Inflammatory macrophage treated with lipopolysaccharide for 4 hours (primary cell): ENCODE results near the gene EIPR1.
"Not testable (repeated sequence)": the region's sequence is repeated elsewhere in the genome, so short reads cannot be mapped to it uniquely, and the experiment has no call there.

Experiments
- DNase-seq: peaks from one replicate; pipeline ENCODE4 v3.0.0-alpha.2; 2020

EIPR1 gene

DNA sequence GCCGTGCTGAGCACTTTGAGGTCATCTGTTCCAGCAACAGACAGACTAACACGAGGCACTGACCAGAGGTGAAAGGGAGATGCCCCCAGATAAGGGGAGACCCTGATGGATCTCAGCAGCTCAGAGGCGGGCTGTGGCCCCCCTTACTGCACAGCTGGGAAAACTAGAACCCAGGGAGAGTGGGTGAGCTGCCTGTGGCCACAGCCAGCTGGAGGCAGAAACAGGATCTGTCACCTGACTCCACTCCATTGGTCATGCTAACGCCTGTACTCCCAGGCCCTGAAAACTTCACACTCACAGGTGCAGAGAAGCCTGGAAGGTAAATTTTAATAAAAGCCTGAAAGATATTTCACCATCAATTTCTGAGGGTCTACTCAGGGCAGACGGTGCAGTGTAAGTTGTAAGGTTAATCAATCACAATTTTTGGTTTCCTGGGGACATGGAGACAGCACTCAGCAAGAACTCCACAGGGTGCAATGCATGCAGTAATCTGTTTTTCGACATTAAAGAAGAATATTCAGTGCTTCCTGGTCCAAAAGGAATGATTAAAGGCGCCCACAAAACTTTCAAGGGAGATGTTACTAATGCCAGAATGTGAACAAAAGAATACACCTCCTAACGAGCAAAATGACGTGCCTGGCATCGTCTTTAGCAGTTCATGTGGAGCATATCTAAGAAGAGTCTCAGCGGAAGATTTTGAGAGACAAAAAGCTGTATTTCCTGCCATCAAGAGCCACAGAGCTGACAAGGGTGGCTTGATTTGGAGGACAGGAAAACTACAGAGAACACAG lies 173.4 kb downstream of the EIPR1 start:
- DNase-seq: no peak

DNA sequence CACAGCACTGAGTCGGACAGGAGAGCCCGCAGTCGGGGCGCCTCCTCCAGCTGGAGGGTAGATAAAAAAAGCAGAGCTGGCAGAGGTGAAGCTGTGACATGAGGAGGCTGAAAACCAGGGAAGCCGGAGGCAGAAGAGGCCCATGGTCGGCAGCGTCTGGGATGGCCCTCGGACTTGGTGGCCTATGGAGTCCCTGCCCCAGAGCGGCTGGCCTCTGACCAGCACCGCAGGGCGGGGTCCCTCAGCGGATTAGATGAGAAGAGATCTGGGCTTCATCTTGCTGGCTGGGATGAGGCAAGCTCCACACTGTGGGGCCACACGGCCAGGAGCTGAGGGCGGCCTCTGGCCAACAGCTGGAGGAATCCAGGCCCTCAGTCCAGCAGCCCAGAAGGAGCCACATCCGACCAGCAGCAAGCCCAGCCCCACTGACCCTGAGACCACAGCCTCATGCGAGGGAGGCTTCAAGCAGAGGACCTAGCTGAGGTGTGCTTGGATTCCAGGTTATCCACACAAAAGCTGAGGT lies 174.1 kb downstream of the EIPR1 start:
- DNase-seq: no peak

DNA sequence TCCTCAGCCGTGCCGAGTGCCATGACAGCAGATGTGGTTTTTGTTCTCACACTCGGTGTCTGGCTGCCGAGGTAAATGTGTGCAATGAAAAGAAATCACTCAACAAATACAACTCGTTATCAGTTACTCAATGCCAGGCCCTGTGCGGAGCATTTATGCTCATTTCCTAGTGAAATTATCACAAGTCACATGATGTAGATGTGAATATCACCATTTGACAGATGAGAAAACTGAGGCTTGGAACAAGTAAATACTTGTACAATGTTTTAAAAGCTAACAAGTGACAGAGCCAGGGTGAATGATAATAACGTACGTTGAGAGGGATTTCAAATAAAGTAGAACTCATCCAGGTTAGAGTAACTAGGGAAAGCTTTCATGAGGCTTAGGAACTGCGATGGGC lies 174.7 kb downstream of the EIPR1 start:
- DNase-seq: no peak

DNA sequence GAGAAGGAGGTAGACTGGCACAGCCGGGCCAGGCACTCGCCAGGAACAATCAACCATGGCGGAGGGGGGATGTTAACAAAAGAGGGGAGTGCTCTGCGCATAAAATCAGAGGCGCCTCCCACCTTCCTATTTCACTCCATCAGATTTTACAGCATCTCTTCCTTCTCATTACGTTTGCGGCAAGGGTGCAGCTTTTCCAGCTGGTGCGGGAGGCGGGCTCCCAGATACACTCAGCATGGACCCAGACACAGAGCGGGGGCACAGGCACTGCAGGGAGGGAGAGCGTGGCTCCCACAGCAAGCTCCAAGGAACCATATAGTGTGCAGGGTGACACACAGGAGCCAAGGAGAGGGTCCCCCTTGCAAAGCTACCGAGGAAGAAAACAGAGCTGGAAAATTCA lies 176.3 kb downstream of the EIPR1 start:
- DNase-seq: no peak

DNA sequence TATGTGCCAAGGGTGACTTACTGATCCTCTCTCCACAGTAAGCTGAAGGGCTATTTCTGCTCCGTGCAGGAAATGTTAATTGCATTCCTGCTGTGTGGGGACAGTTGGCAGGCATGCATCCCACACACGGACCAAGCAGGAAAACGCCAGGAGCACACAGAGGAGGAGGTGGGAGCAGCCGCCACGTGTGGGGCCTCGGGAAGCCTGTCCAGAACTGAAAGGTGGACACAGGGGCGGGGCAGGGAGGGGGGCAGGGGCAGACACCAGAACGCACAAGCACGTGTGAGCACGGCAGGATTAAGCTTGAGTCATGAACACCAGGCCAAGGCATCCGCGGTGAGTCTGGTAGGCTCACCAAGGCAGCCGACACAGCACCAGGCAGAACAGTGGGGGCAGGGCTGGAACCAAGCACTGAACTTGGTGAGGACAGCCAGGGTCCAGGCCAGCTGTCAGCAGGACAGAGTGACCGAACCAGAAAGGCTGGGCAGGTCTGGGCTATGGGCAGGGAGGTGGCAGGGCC lies 177.1 kb downstream of the EIPR1 start:
- DNase-seq: no peak

DNA sequence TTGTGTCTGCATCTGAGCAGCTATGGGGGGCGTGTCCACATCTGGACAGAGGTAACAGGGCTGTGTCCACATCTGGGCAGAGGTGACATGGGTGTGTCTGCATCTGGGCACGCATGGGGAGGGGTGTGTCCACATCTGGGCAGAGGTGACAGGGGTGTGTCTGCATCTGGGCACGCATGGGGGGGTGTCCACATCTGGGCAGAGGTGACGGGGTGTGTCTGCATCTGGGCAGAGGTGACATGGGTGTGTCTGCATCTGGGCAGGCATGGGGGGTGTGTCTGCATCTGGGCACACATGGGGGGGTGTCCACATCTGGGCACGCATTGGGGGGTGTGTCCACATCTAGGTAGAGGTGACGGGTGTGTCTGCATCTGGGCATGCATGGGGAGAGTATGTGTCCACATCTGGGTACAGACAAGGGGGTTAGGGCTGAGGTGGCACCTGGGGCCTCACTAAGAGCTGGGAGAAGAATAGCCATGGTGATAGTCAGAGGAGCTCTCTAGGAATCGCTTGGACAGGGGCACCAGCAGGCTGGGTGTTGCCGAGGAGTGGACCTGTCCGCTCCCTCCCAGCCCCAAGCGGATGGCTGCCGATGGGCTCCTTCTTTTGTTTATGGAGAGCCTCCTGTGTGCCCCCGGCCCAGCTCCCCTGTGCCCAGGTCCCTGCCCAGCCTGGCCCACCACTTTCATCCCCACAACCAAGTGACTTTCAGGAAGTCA lies 177.8 kb downstream of the EIPR1 start:
- DNase-seq: no peak

DNA sequence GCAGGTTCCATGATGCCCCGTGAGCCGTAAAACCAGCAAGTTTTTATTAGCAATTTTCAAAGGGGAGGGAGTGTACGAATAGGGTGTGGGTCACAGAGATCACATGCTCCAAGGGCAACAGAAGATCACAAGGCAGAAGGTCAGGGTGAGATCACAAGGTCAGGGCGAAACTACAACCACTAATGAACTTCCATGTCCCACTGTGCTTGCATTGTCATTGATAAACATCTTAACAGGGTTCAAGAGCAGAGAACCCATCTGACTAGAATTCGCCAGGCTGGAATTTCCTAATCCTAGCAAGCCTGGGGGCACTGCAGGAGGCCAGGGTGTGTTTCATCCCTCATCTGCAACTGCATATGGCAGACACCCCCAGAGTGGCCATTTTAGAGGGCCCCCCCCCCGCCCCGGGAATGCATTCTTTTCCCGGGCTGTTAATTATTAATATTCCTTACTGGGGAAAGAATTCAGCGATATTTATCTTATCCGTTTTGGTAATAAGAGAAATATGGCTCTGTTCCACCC lies 178.9 kb downstream of the EIPR1 start:
- DNase-seq: not testable (repeated sequence)

DNA sequence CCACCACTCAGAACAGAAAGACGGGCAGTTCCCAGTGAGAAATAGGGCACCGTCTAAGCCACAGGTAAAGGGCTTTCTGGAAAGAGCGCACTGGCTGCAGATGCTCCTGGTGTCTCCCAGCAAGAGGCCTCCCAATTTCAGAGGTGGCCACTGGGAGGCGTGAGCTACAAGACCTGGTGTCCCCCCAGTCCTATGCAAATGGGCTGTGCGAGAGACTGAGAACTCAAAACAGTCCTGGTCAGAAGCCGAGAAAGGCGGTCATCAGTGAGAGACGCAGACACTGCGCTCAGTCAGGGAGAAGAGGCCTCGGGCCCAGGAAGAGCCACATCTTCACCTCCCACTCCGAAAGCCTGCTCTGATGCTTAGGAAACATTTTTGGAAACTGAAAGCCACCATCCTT lies 179.5 kb downstream of the EIPR1 start:
- DNase-seq: no peak

DNA sequence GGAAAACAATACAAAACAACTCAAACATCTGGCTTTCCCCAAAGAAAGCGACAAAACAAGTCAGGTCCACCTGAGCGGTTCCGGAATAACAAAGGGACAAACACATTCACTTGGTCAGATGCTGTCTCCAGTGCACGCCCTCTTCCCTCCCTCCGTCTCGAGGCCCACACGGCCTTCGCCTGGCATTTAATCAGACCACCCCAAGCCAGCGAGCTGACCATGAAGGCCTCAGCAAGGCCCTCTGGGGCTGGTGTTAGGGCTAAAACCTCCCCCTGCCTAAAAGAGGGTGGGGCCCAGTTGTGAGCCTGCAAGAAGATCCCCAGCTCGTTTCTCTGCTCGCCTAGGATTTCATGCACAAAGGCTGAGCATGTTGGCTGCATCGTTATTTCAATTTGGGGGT lies 180.3 kb downstream of the EIPR1 start:
- DNase-seq: no peak

DNA sequence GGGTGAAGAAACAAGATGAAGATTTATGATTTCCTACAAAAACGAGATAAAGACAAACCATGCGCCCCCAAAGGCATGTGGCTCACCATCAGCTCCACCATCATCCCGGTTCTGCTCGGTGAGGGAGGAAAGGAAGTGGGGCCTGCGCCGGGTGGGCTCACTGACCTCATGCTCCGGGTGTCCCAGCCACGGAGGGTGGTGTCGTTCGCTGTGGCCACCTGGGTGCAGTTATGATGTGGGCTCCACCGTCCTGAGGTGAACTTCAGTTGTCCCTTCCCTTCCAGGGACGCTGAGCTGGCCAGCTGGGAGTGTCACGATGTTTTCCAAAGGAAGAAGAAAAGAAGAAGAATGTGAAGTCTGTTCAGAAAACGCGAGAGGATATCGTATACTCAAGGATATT lies 180.9 kb downstream of the EIPR1 start:
- no peak for DNase-seq

DNA sequence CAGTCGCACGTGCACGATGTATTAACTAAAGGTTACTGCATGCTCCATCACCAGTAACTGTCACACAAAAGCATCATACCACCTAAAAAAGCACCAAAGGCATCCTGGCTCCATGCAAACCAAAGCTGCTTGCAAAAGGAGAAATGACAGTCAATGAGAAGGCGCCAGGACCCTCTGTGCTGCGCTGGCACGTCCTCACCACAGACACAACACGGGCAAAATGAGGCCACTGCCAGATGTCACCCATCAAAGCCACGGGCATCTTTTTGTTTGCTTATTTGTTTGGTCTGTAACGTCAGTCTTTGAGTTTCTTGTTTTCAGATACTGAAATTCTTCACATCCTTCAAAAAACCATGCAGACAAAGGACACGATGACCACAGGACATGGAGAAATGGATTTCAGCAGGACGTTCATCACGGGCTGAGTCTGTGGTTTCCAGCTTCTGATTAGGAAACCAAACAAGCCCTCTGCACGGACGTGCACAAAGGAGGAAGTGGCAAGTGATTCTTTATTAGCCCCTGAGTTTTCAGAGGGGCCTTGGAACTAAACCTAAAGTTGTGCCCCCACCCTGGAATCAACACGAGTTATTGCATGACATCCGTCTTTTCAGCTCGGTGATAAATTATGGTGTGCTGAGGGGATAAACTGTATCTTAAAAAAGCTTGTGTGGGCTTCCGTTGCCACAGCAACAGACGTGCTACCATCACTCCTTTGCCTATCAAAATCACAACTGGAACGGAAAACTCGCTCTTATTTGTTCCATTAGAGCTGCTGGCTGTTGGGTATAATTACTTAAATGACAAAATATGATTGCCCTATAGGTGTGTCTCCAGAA lies 181.8 kb downstream of the EIPR1 start:
- peak; percentile 67 for DNase-seq

DNA sequence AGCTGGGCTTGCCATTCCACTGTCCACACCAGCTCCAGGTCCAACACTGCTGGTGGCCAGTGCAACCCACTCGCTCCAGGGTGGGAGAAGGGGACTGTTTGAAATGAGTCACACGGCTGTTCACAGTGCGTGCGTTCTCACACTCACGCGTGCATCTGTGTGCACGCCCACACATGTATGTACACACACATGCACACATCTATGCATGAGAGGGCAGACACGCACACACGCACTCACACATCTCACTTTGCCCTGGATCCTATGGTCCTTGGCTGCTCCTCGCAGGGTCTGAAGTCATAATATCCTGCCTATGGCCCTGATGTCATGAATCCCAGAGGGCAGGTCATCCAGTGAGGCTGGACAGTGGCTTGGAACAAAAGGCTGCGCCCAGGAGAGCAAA lies 182.8 kb downstream of the EIPR1 start:
- DNase-seq: no peak

DNA sequence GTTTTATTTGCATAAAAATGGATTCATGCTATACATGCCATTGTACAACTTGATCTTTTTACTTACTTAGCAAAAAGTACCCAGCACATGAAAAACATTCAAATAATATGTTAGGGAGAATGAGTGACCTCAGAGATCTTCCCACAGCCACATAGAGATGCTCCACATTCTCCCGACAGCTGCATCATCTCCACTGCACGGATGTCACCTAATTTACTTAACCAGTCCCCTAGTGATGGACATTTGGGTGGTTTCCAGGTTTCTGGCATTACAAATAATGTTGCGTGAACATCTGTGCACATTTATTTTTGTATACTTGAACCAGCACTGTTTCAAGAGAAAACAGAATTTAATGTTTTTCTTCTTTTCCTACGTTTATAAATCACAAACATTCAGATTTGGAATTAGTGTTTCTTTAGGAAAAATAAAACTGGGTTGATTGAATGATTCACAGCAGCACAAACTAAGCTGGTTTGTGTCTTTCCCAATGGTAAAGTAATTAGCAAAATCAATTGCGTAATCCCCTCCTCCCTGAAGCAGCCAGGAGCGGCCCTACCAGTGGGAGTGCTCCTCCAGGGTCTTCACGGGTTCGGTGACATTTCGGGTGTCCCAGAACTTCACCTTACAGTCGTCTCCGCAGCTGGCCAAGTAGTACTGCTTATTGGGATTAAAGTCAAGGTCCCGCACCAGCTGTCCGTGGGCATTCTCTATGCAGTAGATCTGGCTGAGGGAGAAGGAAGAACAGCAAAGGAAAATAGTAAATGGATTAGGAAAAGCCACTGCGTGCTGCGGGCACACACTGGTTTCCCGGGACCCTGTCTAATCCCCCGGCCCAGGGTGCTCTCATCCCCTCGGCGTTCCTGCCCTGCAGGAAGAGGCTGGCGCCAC lies 183.9 kb downstream of the EIPR1 start:
- DNase-seq: no peak

DNA sequence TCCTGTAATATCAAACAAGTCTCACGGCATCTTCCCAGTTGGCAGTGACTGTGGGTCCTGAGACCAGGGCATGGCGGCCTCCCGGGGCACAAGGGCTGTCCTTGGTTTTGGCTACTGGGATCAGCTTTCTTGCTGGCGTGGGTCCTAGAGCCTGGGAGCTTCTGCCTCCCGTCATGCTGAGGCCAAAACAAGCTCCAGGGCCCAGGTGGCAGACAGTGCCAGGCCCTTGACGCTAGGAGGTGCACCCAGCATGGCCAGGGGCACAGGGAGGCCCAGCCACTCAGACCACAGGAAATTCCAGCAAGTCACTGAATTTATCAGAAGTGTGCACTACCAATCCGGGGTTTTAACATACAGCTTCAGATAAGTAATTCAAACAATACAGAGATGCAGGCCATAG lies 184.7 kb downstream of the EIPR1 start:
- DNase-seq: no peak

DNA sequence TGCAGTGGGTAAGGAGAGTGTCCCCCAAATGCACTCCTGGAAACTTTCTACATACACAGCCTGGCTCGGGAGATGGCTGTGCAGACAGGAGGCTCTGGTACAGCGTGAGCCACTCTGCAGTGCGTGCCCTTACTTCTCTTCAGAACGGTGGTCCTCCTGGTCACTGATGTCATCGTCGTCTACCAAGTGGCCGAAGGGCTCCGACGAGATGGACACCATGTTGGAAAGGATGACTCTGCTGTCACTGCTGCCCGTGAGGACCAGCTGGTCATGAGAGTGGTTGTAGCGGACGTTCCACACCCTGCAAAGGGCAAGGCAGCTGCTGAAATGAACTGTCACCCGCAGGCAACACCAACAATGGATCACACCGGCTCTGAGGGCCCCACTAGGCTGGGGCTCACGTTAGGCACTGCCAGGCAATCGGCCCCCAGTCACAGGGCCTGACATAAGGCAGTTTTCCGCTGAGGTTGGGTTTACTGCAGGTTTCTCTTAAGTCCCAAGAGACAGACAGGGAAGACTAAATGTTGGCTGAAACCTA lies 185.3 kb downstream of the EIPR1 start:
- no peak for DNase-seq

DNA sequence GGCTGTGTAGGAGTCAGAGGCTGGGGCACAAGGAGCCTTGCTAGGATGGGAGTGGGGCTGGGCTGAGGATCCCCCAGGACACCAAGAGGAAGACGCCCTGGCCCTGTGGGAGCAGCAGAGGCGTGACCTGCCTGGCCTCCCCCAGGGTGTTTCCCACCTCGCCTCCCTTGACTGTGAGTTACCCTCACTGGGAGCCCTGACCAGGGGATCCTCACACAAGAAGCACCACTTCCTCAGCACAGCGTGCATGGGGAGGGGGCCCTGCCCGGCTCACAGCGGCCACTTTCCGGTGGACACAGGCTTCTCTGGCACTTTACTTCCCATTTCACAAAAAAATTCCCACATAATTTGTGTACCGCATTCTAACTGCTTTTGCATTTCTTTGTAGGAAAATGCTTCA lies 187.7 kb downstream of the EIPR1 start:
- DNase-seq: no peak

DNA sequence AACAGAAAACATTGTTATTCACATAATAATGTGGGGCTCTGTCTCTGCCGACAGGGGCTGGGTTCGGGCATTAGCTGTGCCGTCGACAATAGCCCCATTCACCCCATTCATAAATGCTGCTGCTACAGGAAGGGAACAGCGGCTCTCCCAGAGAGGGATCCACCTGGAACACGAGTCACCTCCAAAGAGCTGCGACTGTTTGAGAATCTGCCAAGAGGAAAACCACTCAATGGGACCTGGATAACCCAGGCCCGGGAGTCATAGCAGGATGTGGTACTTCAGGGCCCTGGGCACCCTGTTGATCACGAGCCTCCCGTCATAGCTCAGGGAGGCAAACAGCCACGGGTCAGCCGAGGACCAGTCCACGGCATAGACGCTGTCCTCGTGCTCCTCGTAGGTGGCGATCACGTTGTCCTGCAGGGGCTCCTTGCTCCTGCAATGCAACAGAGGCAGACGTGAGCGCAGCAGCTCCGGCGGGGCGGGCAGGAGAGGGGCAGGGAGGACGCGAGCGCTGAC lies 188.5 kb downstream of the EIPR1 start:
- DNase-seq: no peak

DNA sequence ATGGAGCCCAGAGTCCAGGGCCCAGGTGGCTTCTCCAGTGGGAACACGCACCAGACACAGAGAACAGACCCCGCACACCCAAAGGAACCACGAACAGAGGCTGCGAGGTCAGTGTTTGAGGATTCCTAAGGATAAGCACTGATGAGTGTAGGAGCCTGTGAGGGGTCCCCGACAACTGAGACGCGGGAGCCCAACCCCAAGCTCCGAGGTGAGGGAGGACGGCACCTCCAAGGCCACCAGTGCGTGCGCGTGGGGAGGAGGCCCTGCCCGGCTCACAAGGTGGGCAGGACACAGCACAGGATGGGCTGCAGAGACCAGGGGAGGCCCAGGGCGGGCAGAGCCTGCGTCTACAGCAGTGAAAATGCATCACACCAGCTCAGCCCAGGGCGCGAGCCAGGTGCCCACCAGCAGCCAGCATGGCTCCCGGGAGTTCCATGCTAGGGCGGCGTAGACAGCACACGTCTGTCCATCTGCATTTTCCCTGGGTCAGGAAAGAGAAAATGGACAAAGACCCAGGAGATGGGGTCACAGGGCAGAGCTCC lies 189.1 kb downstream of the EIPR1 start:
- DNase-seq: no peak

DNA sequence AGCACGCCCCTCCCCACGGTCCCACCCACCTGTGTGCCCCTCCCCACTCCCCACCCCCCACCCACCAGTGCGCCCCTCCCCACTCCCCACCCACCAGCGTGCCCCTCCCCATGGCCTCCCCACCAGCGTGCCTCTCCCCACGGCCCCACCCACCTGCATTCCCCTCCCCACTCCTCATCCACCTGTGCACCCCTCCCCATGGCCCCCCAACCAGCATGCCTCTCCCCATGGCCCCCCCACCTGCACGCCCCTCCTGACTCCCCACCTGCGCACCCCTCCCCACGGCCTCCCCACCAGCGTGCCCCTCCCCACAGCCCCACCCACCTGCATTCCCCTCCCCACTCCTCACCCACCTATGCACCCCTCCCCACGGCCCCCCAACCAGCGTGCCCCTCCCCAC lies 190.2 kb downstream of the EIPR1 start:
- no peak for DNase-seq

DNA sequence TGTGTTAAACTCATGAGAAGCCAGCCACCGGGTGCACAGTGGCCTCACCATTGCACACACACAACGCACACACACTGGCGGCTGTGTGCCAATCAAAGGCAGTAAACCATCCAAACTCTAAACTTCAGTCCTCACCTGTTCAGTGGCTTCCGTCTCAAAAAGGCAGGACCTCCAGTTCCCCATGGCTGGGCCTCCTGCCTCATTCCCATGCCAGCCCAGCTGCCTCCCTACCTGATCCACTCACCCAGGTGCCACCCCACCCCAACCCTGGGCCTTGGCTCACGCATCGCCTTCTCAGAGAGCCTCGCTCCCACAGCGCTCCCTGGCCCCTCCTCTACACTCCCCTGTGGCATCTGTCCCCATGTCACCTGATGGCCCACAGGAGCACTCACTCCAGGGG lies 190.9 kb downstream of the EIPR1 start:
- DNase-seq: no peak

DNA sequence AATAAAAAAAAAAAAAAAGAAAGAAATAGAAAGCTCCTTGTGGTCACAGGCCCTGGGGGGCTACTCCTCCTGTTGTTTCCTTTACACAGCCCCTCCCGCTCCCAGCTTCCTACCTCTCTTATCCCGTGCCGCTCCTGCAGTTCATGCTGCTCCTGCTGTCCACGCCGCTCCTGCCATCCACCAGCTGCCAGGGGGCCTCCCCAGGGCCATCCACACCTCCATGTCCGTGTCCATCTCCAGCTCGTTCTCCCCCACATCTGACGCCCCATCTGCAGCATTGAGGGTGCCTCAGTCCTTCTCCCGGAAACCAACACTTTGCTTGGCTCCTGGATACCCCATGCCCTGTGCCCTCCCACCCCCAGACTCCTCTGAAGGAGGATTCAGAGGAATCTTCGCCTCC lies 191.7 kb downstream of the EIPR1 start:
- no peak for DNase-seq
